ENCODE data around the gene ACOT8. TPM values are rescaled to one million over a fixed set of nuclear protein-coding genes. Genes with fewer than 3 reads are reported as not detected.
A peak's percentile ranks its signal among the peaks of the same experiment; 100 is the strongest.

ACOT8 gene
- total RNA-seq, 4 donors from 2014 or later: 27.2 to 49.8 (median 29.9) TPM

GRCh38 chr20:45848969-45849582 is 8.1 kb downstream of the ACOT8 start:
- Histone ChIP-seq H3K4me3 (no peak overlapping the region), H3K9me3 (no peaks in the 10 kb centered on the region), H3K27ac (no peak overlapping the region), H3K36me3 (peaks cover 0 to 91% of the 10 kb centered on the region in 2 donors), H3K4me1 (peaks cover 0 to 24% (median 0%) of the 10 kb centered on the region in 3 donors), H3K27me3 (no peaks in the 10 kb centered on the region)
- no peak for ATAC-seq
- TF ChIP-seq POLR2AphosphoS5 (IDR thresholded peaks at IDR 0.05) (no peak), EP300 (IDR thresholded peaks at IDR 0.05) (no peak)
- 75 to 93% methylated on average over 4 to 8 of the region's 8 CpGs for WGBS, 2 donors (ENCODE audit: low coverage in 1 of 2)

GRCh38 chr20:45848421-45848820 is 8.8 kb downstream of the ACOT8 start:
- Histone ChIP-seq H3K4me1 (peaks cover 0 to 24% (median 5%) of the 10 kb centered on the region in 3 donors), H3K36me3 (peaks cover 0 to 91% of the 10 kb centered on the region in 2 donors), H3K4me3 (no peak overlapping the region), H3K27ac (no peak overlapping the region), H3K9me3 (no peaks in the 10 kb centered on the region), H3K27me3 (no peaks in the 10 kb centered on the region)
- WGBS, 2 donors (ENCODE audit: low coverage in 1 of 2): 100% methylated on average over 1 of the region's 8 CpGs; no CpG with 5 or more reads in 1 of the 2 donors
- no peak for ATAC-seq
- TF ChIP-seq POLR2AphosphoS5 (IDR thresholded peaks at IDR 0.05): no peak

GRCh38 chr20:45845452-45845851 is 11.7 kb downstream of the ACOT8 start:
- H3K9me3 ChIP-seq: no peaks in the 10 kb centered on the region
- no peak for TF ChIP-seq CTCF (IDR thresholded peaks at IDR 0.05)
- no peak for TF ChIP-seq POLR2A (IDR thresholded peaks at IDR 0.05)
- no peak for TF ChIP-seq EP300 (IDR thresholded peaks at IDR 0.05)
- no peak for TF ChIP-seq POLR2AphosphoS5 (IDR thresholded peaks at IDR 0.05)
- H3K27ac ChIP-seq: peak overlapping the region in 1 of 4 donors; percentile 18
- H3K4me1 ChIP-seq: peaks cover 0 to 48% (median 23%) of the 10 kb centered on the region in 3 donors
- peaks cover 0 to 91% of the 10 kb centered on the region in 2 donors for H3K36me3 ChIP-seq
- no peak overlapping the region for H3K4me3 ChIP-seq
- H3K27me3 ChIP-seq: no peaks in the 10 kb centered on the region
- ATAC-seq: no peak

GRCh38 chr20:45843506-45843905 is 13.7 kb downstream of the ACOT8 start:
- ATAC-seq: no peak
- 90 to 100% methylated on average over 1 to 5 of the region's 14 CpGs for WGBS, 2 donors (ENCODE audit: low coverage in 1 of 2)
- Histone ChIP-seq H3K4me3 (no peak overlapping the region), H3K27ac (peak overlapping the region in 3 of 4 donors; percentile 58 to 77 (median 72)), H3K36me3 (peaks cover 0 to 97% of the 10 kb centered on the region in 2 donors), H3K9me3 (no peaks in the 10 kb centered on the region), H3K27me3 (no peaks in the 10 kb centered on the region), H3K4me1 (peaks cover 0 to 62% (median 23%) of the 10 kb centered on the region in 3 donors)
- TF ChIP-seq POLR2A (IDR thresholded peaks at IDR 0.05) (no peak), POLR2AphosphoS5 (IDR thresholded peaks at IDR 0.05) (no peak), CTCF (IDR thresholded peaks at IDR 0.05) (no peak), EP300 (IDR thresholded peaks at IDR 0.05) (no peak)

GRCh38 chr20:45842169-45842812 is 14.9 kb downstream of the ACOT8 start:
- Histone ChIP-seq H3K9me3 (no peaks in the 10 kb centered on the region), H3K27me3 (no peaks in the 10 kb centered on the region), H3K27ac (peak overlapping the region in 3 of 4 donors; percentile 58 to 77 (median 72)), H3K36me3 (peaks cover 0 to 97% of the 10 kb centered on the region in 2 donors), H3K4me1 (peaks cover 0 to 74% (median 23%) of the 10 kb centered on the region in 3 donors), H3K4me3 (no peak overlapping the region)
- no peak for TF ChIP-seq POLR2A (IDR thresholded peaks at IDR 0.05)
- no peak for TF ChIP-seq EP300 (IDR thresholded peaks at IDR 0.05)
- TF ChIP-seq CTCF (IDR thresholded peaks at IDR 0.05): peak in 1 of 4 experiments; percentile 4
- no peak for TF ChIP-seq POLR2AphosphoS5 (IDR thresholded peaks at IDR 0.05)
- 25 to 80% methylated on average over 1 to 4 of the region's 5 CpGs for WGBS, 2 donors (ENCODE audit: low coverage in 1 of 2)
- ATAC-seq: peak; percentile 41
